Common myeloid progenitor, CD34-positive (primary cell): ENCODE data around the gene GDPD3.
A peak's percentile ranks its signal among the peaks of the same experiment; 100 is the strongest.

ENCODE experiments used
- CTCF ChIA-PET: fragments of 350-600 bp; sonication (Branson Sonifier 250); formaldehyde crosslinking; loops from one replicate; lab custom pipeline; 2021; ENCODE audit warnings: antibody characterized with exemption; lab: Charles Lee
- POLR2A ChIA-PET: fragments of 350-600 bp; sonication (Branson Sonifier 250); formaldehyde crosslinking; loops from one replicate; lab custom pipeline; 2021; ENCODE audit warnings: antibody characterized with exemption; lab: Charles Lee
- DNase-seq, 3 donors: peaks; one replicate each; pipeline versions ENCODE4 v3.0.0 to v3.0.0-alpha.2; 2013
- H3K27ac ChIP-seq, 2 experiments: 1 replicate in 1 of 2; 2 replicates in 1 of 2; pipeline ENCODE4 v1.7.0; 2013; ENCODE audit warnings: inconsistent platforms in 2 of 2, low read length in 2 of 2, mild to moderate bottlenecking in 2 of 2, low read depth in 1 of 2, moderate library complexity in 1 of 2; ENCODE audit not compliant: severe bottlenecking in 2 of 2, insufficient read depth in 1 of 2, poor library complexity in 1 of 2
- H3K27me3 ChIP-seq, 5 experiments: replicated peaks in 2 of 5; 1 replicate in 3 of 5; 2 replicates in 2 of 5; pipeline versions ENCODE4 v1.6.1 to v1.7.0; 2013; ENCODE audit warnings: low read length in 4 of 5, mild to moderate bottlenecking in 2 of 5, moderate library complexity in 2 of 5, inconsistent platforms in 1 of 5; ENCODE audit not compliant: insufficient read depth in 5 of 5, control insufficient read depth in 4 of 5
- H3K36me3 ChIP-seq, 4 experiments: 1 replicate in 2 of 4; 2 replicates in 2 of 4; pipeline versions ENCODE4 v1.6.1 to v1.7.0; 2013; ENCODE audit warnings: low read length in 3 of 4, control low read depth in 1 of 4, mild to moderate bottlenecking in 1 of 4; ENCODE audit not compliant: control insufficient read depth in 4 of 4, insufficient read depth in 4 of 4
- H3K4me1 ChIP-seq, 4 experiments: 1 replicate in 3 of 4; 2 replicates in 1 of 4; pipeline versions ENCODE4 v1.6.1 to v1.7.1; 2013; ENCODE audit warnings: low read length in 3 of 4, mild to moderate bottlenecking in 3 of 4, control low read depth in 1 of 4, inconsistent platforms in 1 of 4, moderate library complexity in 1 of 4; ENCODE audit not compliant: control insufficient read depth in 4 of 4, insufficient read depth in 4 of 4; ENCODE audit errors: control extremely low read depth in 1 of 4
- H3K4me3 ChIP-seq, 7 experiments: 1 replicate in 4 of 7; 2 replicates in 3 of 7; pipeline versions ENCODE4 v1.5.1 to v1.7.0; 2013; ENCODE audit warnings: mild to moderate bottlenecking in 7 of 7, low read length in 6 of 7, moderate library complexity in 6 of 7, inconsistent platforms in 2 of 7, low read depth in 2 of 7, control low read depth in 1 of 7; ENCODE audit not compliant: insufficient read depth in 4 of 7, control insufficient read depth in 1 of 7; ENCODE audit errors: extremely low read depth in 1 of 7
- H3K9me3 ChIP-seq, 5 experiments: 1 replicate in 4 of 5; 2 replicates in 1 of 5; pipeline versions ENCODE4 v1.6.1 to v1.7.1; 2013; ENCODE audit warnings: low read length in 4 of 5, mild to moderate bottlenecking in 2 of 5, inconsistent platforms in 1 of 5, low read depth in 1 of 5, moderate library complexity in 1 of 5; ENCODE audit not compliant: control insufficient read depth in 4 of 5, insufficient read depth in 2 of 5; ENCODE audit errors: control extremely low read depth in 1 of 5
- WGBS: methylation state at CpG from one replicate; pipeline ENCODE4 v1.1.5; 2013; ENCODE audit not compliant: insufficient coverage; 5-methylcytosine and 5-hydroxymethylcytosine counted together

GDPD3 gene

GRCh38 chr16:30090610-30091331, 22.6 kb downstream of the GDPD3 start:
- H3K4me3 ChIP-seq = peak overlapping the region in 3 of 7 experiments; percentile 75 to 86 (median 76)
- H3K9me3 ChIP-seq = no peaks in the 10 kb centered on the region
- peaks cover 0 to 17% (median 11%) of the 10 kb centered on the region in 4 experiments for H3K36me3 ChIP-seq
- peak overlapping the region in 1 of 2 experiments; percentile 87 for H3K27ac ChIP-seq
- H3K27me3 ChIP-seq = no peaks in the 10 kb centered on the region
- POLR2A ChIA-PET = interaction anchor here (0.9 to 2.9 kb wide), 3 partner anchors 12 to 25 kb away, joined by 4 to 20 read pairs (median 8); partner anchors contain the start of gene ALDOA
- 77% methylated on average over 22 of the region's 26 CpGs for WGBS
- DNase-seq = peak in 2 of 3 donors; percentile 28 to 35
- CTCF ChIA-PET = interaction anchor here (0.8 to 11.3 kb wide), 14 partner anchors 8 to 95 kb away, joined by 3 to 235 read pairs (median 8); partner anchors contain the start of genes ALDOA, CORO1A, GDPD3 and PPP4C
- H3K4me1 ChIP-seq = peaks cover 0 to 53% (median 46%) of the 10 kb centered on the region in 4 experiments

GRCh38 chr16:30088832-30089624, 24.3 kb downstream of the GDPD3 start:
- H3K27me3 ChIP-seq = no peaks in the 10 kb centered on the region
- no peaks in the 10 kb centered on the region for H3K9me3 ChIP-seq
- peaks cover 7 to 22% (median 17%) of the 10 kb centered on the region in 4 experiments for H3K36me3 ChIP-seq
- peaks cover 0 to 37% (median 31%) of the 10 kb centered on the region in 4 experiments for H3K4me1 ChIP-seq
- H3K4me3 ChIP-seq = no peak overlapping the region
- WGBS = 97% methylated on average over 15 of the region's 22 CpGs
- DNase-seq = no peak
- POLR2A ChIA-PET = no interaction called here
- no peak overlapping the region for H3K27ac ChIP-seq
- CTCF ChIA-PET = interaction anchor here (1.5 to 11.3 kb wide), 4 partner anchors 15 to 36 kb away, joined by 7 to 235 read pairs (median 32); partner anchors contain the start of genes ALDOA, GDPD3 and PPP4C

- WGBS = 95% methylated on average over 7 of the region's 10 CpGs
- peaks cover 10 to 25% (median 20%) of the 10 kb centered on the region in 4 experiments for H3K36me3 ChIP-seq
- no peak for DNase-seq
- H3K27me3 ChIP-seq = no peaks in the 10 kb centered on the region
- H3K4me3 ChIP-seq = no peak overlapping the region
- no peak overlapping the region for H3K27ac ChIP-seq
- peaks cover 0 to 33% (median 28%) of the 10 kb centered on the region in 4 experiments for H3K4me1 ChIP-seq
- CTCF ChIA-PET = interaction anchor here (1.2 to 11.3 kb wide), 4 partner anchors 15 to 46 kb away, joined by 3 to 235 read pairs (median 32); partner anchors contain the start of genes ALDOA, GDPD3 and PPP4C
- POLR2A ChIA-PET = no interaction called here
- H3K9me3 ChIP-seq = no peaks in the 10 kb centered on the region
Measured at GRCh38 chr16:30088237-30088831, 25.0 kb downstream of the GDPD3 start.

GRCh38 chr16:30087181-30087898, 26.0 kb downstream of the GDPD3 start:
- ChIA-PET POLR2A (no interaction called here), CTCF (interaction anchor here (1.2 to 11.3 kb wide), 3 partner anchors 14 to 45 kb away, joined by 3 to 235 read pairs (median 54); partner anchors contain the start of genes ALDOA, GDPD3 and PPP4C)
- peak in 2 of 3 donors; percentile 67 to 68 for DNase-seq
- Histone ChIP-seq H3K36me3 (peaks cover 10 to 35% (median 28%) of the 10 kb centered on the region in 4 experiments), H3K27ac (no peak overlapping the region), H3K9me3 (no peaks in the 10 kb centered on the region), H3K27me3 (no peaks in the 10 kb centered on the region), H3K4me1 (peaks cover 0 to 24% (median 20%) of the 10 kb centered on the region in 4 experiments), H3K4me3 (no peak overlapping the region)
- WGBS = 82% methylated on average over 11 of the region's 11 CpGs

DNA sequence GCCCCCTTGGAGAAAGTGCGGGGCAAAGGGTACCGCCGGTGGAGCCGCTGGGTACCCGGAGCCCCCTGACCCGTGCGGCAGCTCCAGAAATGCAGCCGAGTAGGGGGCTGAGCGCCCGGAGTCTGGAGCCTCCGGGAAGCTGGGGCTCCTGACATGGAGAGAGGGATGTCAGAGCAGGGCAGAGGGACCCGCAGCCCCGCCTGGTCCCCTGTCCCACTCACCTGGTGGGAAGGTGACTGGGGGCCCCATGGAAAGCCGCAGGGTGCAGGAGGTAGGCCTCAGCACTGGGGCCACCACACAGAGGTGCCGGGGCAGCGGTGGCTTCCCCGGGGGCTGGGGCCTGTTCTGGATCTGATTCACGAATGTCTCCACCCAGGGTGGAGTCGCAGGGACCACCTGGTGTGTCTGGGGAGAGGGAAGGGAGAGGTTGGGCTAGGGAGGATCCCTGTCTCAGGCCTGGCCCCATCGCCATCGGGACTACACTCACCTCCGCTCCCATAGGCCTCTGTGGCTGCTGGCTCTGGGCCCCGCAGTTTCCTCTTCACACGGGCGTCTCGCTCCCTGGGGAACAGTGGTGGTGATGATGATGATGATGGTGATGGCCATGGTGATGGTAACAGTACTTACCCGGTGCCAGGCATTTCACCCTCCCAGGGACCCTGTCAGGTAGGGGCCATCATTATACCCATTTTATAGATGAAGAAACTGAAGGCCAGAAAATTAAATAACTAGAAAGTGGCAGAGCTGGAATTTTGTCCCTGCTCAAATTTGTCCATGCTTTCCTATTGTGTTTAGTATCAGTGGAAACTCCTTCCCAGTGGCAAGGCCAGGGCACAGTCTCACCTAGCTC, 26.8 kb downstream of the GDPD3 start:
- Histone ChIP-seq H3K27me3 (no peaks in the 10 kb centered on the region), H3K4me1 (peaks cover 0 to 18% (median 14%) of the 10 kb centered on the region in 4 experiments), H3K4me3 (no peak overlapping the region), H3K9me3 (no peaks in the 10 kb centered on the region), H3K36me3 (peaks cover 10 to 39% (median 31%) of the 10 kb centered on the region in 4 experiments), H3K27ac (peak overlapping the region in 1 of 2 experiments; percentile 14)
- DNase-seq = no peak
- CTCF ChIA-PET = interaction anchor here (11.3 kb wide), 1 partner anchor 13 kb away, joined by 235 read pairs; the partner anchor contains the start of genes ALDOA and PPP4C
- POLR2A ChIA-PET = no interaction called here
- WGBS = 92% methylated on average over 18 of the region's 27 CpGs
